Mucosa of rectum (tissue), 2 donors: Measurements from ENCODE around the gene BANK1.

Experiments
- H3K27ac ChIP-seq, 2 donors: one replicate each; pipeline ENCODE4 v1.7.0; 2013; ENCODE audit warnings: inconsistent platforms in 2 of 2, low read depth in 2 of 2, low read length in 2 of 2
- H3K27me3 ChIP-seq, 2 donors: one replicate each; pipeline ENCODE4 v1.7.0; 2013; ENCODE audit warnings: low read length in 2 of 2; ENCODE audit not compliant: control insufficient read depth in 2 of 2, insufficient read depth in 2 of 2
- H3K36me3 ChIP-seq, 2 donors: one replicate each; pipeline ENCODE4 v1.7.0; 2013; ENCODE audit warnings: low read length in 2 of 2; ENCODE audit not compliant: control insufficient read depth in 2 of 2, insufficient read depth in 2 of 2
- H3K4me1 ChIP-seq, 2 donors: one replicate each; pipeline ENCODE4 v1.7.0; 2013; ENCODE audit warnings: low read length in 2 of 2, mild to moderate bottlenecking in 1 of 2; ENCODE audit not compliant: control insufficient read depth in 2 of 2, insufficient read depth in 2 of 2
- H3K4me3 ChIP-seq, 2 donors: one replicate each; pipeline ENCODE4 v1.7.0; 2013; ENCODE audit warnings: low read length in 2 of 2
- H3K9ac ChIP-seq, 2 donors: one replicate each; pipeline ENCODE4 v1.7.0; 2013; ENCODE audit warnings: low read length in 2 of 2, low read depth in 1 of 2, mild to moderate bottlenecking in 1 of 2
- H3K9me3 ChIP-seq, 2 donors: one replicate each; pipeline ENCODE4 v1.7.0; 2013; ENCODE audit warnings: low read length in 2 of 2; ENCODE audit not compliant: control insufficient read depth in 2 of 2
- donor health status: healthy.
- donor health status: Normal muscosa, but diverticular disease.

The BANK1 gene, protein sequence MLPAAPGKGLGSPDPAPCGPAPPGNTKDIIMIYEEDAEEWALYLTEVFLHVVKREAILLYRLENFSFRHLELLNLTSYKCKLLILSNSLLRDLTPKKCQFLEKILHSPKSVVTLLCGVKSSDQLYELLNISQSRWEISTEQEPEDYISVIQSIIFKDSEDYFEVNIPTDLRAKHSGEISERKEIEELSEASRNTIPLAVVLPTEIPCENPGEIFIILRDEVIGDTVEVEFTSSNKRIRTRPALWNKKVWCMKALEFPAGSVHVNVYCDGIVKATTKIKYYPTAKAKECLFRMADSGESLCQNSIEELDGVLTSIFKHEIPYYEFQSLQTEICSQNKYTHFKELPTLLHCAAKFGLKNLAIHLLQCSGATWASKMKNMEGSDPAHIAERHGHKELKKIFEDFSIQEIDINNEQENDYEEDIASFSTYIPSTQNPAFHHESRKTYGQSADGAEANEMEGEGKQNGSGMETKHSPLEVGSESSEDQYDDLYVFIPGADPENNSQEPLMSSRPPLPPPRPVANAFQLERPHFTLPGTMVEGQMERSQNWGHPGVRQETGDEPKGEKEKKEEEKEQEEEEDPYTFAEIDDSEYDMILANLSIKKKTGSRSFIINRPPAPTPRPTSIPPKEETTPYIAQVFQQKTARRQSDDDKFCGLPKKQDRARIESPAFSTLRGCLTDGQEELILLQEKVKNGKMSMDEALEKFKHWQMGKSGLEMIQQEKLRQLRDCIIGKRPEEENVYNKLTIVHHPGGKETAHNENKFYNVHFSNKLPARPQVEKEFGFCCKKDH

DNA sequence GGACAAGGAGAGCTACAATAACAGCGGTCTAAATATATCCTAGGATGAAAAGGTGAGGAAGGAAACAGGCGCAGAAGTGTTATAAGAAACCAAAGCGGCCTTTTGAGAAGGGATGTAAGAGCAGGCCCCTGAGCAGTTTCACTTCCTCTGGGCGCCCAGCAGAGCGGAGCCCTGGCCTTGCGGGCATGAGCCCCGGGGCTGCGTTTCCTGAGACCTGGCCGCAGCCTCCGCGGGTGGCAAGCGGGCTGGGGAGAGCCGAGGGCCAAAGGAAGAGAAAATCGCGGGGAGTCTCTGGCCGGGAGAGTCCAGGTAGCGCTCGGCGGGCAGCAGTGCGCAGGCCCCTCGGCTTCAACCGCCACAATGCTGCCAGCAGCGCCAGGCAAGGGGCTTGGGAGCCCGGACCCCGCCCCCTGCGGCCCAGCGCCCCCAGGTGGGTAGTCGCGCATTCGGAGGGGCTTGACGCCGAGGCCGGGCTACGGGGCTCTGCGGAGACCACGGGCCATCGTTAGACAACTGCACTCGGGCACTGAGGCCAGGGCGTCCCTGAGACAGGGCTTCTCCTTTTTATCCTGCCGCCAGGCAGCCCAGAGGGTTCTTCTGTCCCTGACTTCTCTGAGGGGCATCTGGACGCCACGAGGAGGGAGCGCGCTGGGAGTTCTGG lies at the start of gene BANK1:
TSS of gene BANK1 (plus strand) at position 210 of the 661 bp plus-strand sequence. CDS start at position 361, 151 bp downstream.
- Histone ChIP-seq H3K27me3 (no peaks in the 10 kb centered on the region), H3K36me3 (no peaks in the 10 kb centered on the region), H3K27ac (peak within 1 kb of the TSS; percentile 0 to 70), H3K9ac (peak within 1 kb of the TSS; percentile 41 to 65), H3K9me3 (no peaks in the 10 kb centered on the region), H3K4me3 (peak within 1 kb of the TSS; percentile 58 to 68), H3K4me1 (peaks cover 0 to 2% of the 10 kb centered on the region in 2 donors)

DNA sequence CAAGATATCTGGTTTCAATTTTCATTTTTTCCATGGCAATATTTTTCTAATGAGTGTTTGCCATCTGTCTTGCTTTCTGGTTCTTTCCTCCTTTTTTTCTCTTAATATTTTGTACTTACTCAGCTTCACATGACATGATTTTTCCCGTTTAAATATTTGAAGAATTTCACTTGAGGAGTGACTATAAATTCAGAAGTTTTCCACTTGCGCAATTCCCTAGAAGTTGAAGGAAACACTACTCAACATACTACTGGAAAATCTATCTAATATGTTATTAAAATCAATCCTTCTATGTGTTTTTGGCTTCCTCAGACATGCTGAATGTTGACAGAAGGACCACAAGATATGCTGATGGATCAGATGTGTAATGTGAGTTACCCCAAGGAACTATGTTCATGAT lies 36.8 kb upstream of the BANK1 start:
- H3K4me1 ChIP-seq = no peaks in the 10 kb centered on the region
- H3K27me3 ChIP-seq = no peaks in the 10 kb centered on the region
- H3K4me3 ChIP-seq = no peak overlapping the region
- no peak overlapping the region for H3K27ac ChIP-seq
- no peaks in the 10 kb centered on the region for H3K9me3 ChIP-seq
- no peak overlapping the region for H3K9ac ChIP-seq
- H3K36me3 ChIP-seq = no peaks in the 10 kb centered on the region

GRCh38 chr4:101756181-101756580 lies 34.3 kb upstream of the BANK1 start:
- Histone ChIP-seq H3K9ac (no peak overlapping the region), H3K27me3 (no peaks in the 10 kb centered on the region), H3K27ac (no peak overlapping the region), H3K36me3 (no peaks in the 10 kb centered on the region), H3K9me3 (no peaks in the 10 kb centered on the region), H3K4me1 (no peaks in the 10 kb centered on the region), H3K4me3 (no peak overlapping the region)

- Histone ChIP-seq H3K36me3 (no peaks in the 10 kb centered on the region), H3K9ac (no peak overlapping the region), H3K4me3 (no peak overlapping the region), H3K4me1 (no peaks in the 10 kb centered on the region), H3K27ac (no peak overlapping the region), H3K27me3 (no peaks in the 10 kb centered on the region), H3K9me3 (no peaks in the 10 kb centered on the region)
Observed at GRCh38 chr4:101761405-101761804, 29.1 kb upstream of the BANK1 start.

DNA sequence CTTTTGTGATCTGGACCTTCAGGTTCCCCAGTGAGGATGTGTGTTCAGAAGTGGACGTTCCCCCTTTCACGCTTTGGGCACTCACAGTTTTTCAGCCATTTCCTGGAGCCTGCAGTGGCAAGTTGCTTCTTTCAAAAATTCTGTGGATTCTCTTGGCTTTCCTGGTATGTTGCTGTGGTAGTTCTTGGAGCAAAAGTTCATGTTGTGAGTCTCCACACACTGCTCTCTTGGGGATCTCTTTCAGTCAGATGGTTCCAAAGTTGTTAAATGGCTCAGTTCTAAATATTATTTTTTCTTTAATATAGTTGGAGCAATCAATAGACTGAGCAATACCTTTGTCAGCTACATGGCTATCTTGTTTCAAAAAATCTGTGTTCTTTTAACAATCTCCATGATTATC lies 28.5 kb upstream of the BANK1 start:
- Histone ChIP-seq H3K9me3 (no peaks in the 10 kb centered on the region), H3K4me3 (no peak overlapping the region), H3K27ac (no peak overlapping the region), H3K27me3 (no peaks in the 10 kb centered on the region), H3K4me1 (no peaks in the 10 kb centered on the region), H3K36me3 (no peaks in the 10 kb centered on the region), H3K9ac (no peak overlapping the region)

DNA sequence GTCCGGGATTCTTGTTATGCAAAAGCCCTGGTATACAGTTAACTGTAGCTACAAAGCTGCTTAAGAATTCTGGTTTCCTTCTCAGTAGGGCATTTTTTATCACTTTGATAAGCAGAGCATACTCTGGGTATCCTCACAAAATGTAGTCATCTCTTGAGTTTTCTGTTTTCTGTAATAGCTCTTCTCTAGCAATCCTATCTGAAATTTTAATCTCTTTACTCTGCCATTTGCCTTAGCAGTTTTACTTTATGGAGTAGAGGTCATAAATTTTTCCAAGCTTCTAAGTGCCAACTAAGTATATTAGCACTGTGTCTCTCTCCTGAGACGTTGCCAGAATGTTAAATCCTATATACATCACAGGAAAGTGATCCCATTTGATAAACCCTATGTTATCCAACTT lies 28.0 kb upstream of the BANK1 start:
- no peak overlapping the region for H3K4me3 ChIP-seq
- H3K27me3 ChIP-seq = no peaks in the 10 kb centered on the region
- H3K9ac ChIP-seq = no peak overlapping the region
- H3K9me3 ChIP-seq = no peaks in the 10 kb centered on the region
- no peak overlapping the region for H3K27ac ChIP-seq
- no peaks in the 10 kb centered on the region for H3K4me1 ChIP-seq
- H3K36me3 ChIP-seq = no peaks in the 10 kb centered on the region

GRCh38 chr4:101763576-101763975 lies 27.0 kb upstream of the BANK1 start:
- H3K36me3 ChIP-seq = no peaks in the 10 kb centered on the region
- no peaks in the 10 kb centered on the region for H3K4me1 ChIP-seq
- no peaks in the 10 kb centered on the region for H3K9me3 ChIP-seq
- H3K27ac ChIP-seq = no peak overlapping the region
- no peak overlapping the region for H3K4me3 ChIP-seq
- H3K27me3 ChIP-seq = no peaks in the 10 kb centered on the region
- H3K9ac ChIP-seq = no peak overlapping the region

DNA sequence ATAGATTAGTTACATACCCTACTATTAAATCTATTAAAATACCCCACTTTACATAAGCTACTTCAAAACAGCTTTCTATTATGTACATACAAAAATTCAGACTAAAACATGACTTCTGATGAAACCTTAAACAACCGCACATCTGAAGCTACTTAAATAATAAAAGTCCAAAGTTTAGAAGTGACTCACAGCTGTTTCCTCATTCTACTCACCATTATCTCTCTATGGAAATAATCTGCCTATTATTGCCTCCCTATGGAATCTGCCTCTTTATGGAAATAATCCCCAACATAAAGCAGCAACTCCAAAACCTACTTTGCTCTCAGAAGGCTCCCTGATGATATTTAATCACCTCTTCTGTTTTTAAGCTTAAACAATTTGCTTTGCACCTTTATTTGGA lies 15.7 kb upstream of the BANK1 start:
- no peaks in the 10 kb centered on the region for H3K27me3 ChIP-seq
- no peak overlapping the region for H3K9ac ChIP-seq
- no peaks in the 10 kb centered on the region for H3K9me3 ChIP-seq
- no peak overlapping the region for H3K27ac ChIP-seq
- no peaks in the 10 kb centered on the region for H3K36me3 ChIP-seq
- H3K4me3 ChIP-seq = no peak overlapping the region
- no peaks in the 10 kb centered on the region for H3K4me1 ChIP-seq

GRCh38 chr4:101777431-101777830 lies 13.1 kb upstream of the BANK1 start:
- Histone ChIP-seq H3K36me3 (no peaks in the 10 kb centered on the region), H3K4me1 (no peaks in the 10 kb centered on the region), H3K9ac (no peak overlapping the region), H3K27ac (no peak overlapping the region), H3K4me3 (no peak overlapping the region), H3K9me3 (no peaks in the 10 kb centered on the region), H3K27me3 (no peaks in the 10 kb centered on the region)

DNA sequence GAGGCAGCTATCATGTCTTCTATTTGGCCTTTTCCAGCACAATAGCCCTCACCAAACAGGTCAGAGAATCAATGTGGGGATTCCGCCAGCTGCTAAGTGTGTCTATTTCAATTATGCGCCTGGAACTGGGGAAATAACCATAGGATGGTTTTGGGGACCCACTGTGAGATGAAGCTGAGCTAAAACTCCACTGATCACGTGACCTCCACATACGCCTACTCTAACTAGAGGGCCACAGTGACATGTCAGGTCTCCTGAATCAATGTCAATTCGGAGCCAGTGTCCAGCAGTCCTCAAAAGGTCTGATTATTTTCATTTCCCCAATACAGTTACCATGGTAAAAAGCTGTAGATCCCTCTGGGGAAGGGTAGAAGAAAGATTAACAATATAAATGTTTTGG lies 10.2 kb upstream of the BANK1 start:
- Histone ChIP-seq H3K9ac (no peak overlapping the region), H3K27me3 (no peaks in the 10 kb centered on the region), H3K4me3 (no peak overlapping the region), H3K27ac (no peak overlapping the region), H3K9me3 (no peaks in the 10 kb centered on the region), H3K4me1 (no peaks in the 10 kb centered on the region), H3K36me3 (no peaks in the 10 kb centered on the region)
